Measurements from ENCODE around the gene CNPY3. TPM values are rescaled to one million over a fixed set of nuclear protein-coding genes. Genes with fewer than 3 reads are reported as not detected.
A peak's percentile ranks its signal among the peaks of the same experiment; 100 is the strongest.

CNPY3 gene
- total and polyA plus RNA-seq, 2 of the 13 experiments (the other 11 are each of a cell fraction or from before 2014, with no cell fraction given): 42.3 to 60.2 TPM

- peak; percentile 87; the same call in 1 of the 2 replicates for TF ChIP-seq ZIK1 (CRISPR knock-in tag; IDR thresholded peaks at IDR 0.05; ENCODE audit: borderline replicate concordance, low read depth)
- TF ChIP-seq ZFP90 (CRISPR knock-in tag; IDR thresholded peaks at IDR 0.05; ENCODE audit: borderline replicate concordance): peak; percentile 97
- TF ChIP-seq ZNF20 (CRISPR knock-in tag; IDR thresholded peaks at IDR 0.05): peak; percentile 64; the same call in 1 of the 2 replicates
- TF ChIP-seq CCDC6 (CRISPR knock-in tag; IDR thresholded peaks at IDR 0.05): peak; percentile 100
- peak; percentile 100 for TF ChIP-seq ZFP36L1 (CRISPR knock-in tag; IDR thresholded peaks at IDR 0.05)
- peak; percentile 65; the same call in 1 of the 2 replicates for TF ChIP-seq ATF3 (CRISPR knock-in tag; IDR thresholded peaks at IDR 0.05)
- TF ChIP-seq HES4 (CRISPR knock-in tag; IDR thresholded peaks at IDR 0.05; ENCODE audit: borderline replicate concordance): peak; percentile 99
- TF ChIP-seq ZNF205 (CRISPR knock-in tag; IDR thresholded peaks at IDR 0.05): peak; percentile 85; the same call in 1 of the 2 replicates
- TF ChIP-seq ZNF407 (CRISPR knock-in tag; IDR thresholded peaks at IDR 0.05; ENCODE audit: not compliant biosample characterization): peak; percentile 96
- peak; percentile 100 for TF ChIP-seq ZNF547 (CRISPR knock-in tag; IDR thresholded peaks at IDR 0.05)
- TF ChIP-seq ZSCAN9 (CRISPR knock-in tag; IDR thresholded peaks at IDR 0.05; ENCODE audit: borderline replicate concordance): peak; percentile 98
- TF ChIP-seq SYNCRIP (IDR thresholded peaks at IDR 0.05; ENCODE audit: insufficient read depth, low read depth, low read length): no peak
- peak; percentile 96 for TF ChIP-seq ELF1 (CRISPR knock-in tag; IDR thresholded peaks at IDR 0.05)
- TF ChIP-seq MTA3 (CRISPR knock-in tag; IDR thresholded peaks at IDR 0.05): no peak
- peak; percentile 99 for TF ChIP-seq ZNF556 (CRISPR knock-in tag; IDR thresholded peaks at IDR 0.05; ENCODE audit: borderline replicate concordance)
- TF ChIP-seq BRD4 (CRISPR knock-in tag; IDR thresholded peaks at IDR 0.05): peak; percentile 67; the same call in 1 of the 2 replicates
- peak; percentile 99 for TF ChIP-seq ZNF709 (CRISPR knock-in tag; IDR thresholded peaks at IDR 0.05)
- peak; percentile 96 for TF ChIP-seq ZNF451 (CRISPR knock-in tag; IDR thresholded peaks at IDR 0.05)
- TF ChIP-seq GZF1 (CRISPR knock-in tag; IDR thresholded peaks at IDR 0.05): peak; percentile 79; the same call in 1 of the 2 replicates
- no peak for TF ChIP-seq RBM22 (optimal IDR thresholded peaks at IDR 0.05; ENCODE audit: low read length)
- peak; percentile 94; the same call in 1 of the 2 replicates for TF ChIP-seq ZNF841 (CRISPR knock-in tag; IDR thresholded peaks at IDR 0.05; ENCODE audit: borderline replicate concordance)
- TF ChIP-seq JUND (CRISPR knock-in tag; IDR thresholded peaks at IDR 0.05): 0 out of 2 replicates have a peak, but pooled peaks have one; percentile 24
- no peak for TF ChIP-seq IKZF1 (IDR thresholded peaks at IDR 0.05)
These were observed at the start of gene CNPY3 (continued) for GRCh38 chr6:42928986-42929820.
